IPS-20b (cell line): ENCODE data around the gene IGF2.

ENCODE experiments used
- H3K27ac ChIP-seq: one replicate; pipeline ENCODE4 v1.5.1; 2013; ENCODE audit warnings: low read length
- H3K27me3 ChIP-seq: 2 replicates; pipeline ENCODE4 v1.6.1; 2013; ENCODE audit warnings: mild to moderate bottlenecking, low read length, inconsistent platforms; ENCODE audit not compliant: insufficient read depth
- H3K36me3 ChIP-seq: 2 replicates; pipeline ENCODE4 v1.6.1; 2013; ENCODE audit warnings: low read depth, mild to moderate bottlenecking, inconsistent platforms, low read length, moderate library complexity; ENCODE audit not compliant: insufficient read depth
- H3K4me1 ChIP-seq: 2 replicates; pipeline ENCODE4 v1.6.1; 2013; ENCODE audit warnings: mild to moderate bottlenecking, control low read depth, inconsistent platforms, low read length, moderate library complexity; ENCODE audit not compliant: insufficient read depth
- H3K4me3 ChIP-seq: 2 replicates; pipeline ENCODE4 v1.5.1; 2013; ENCODE audit warnings: mild to moderate bottlenecking, low read length, inconsistent platforms
- H3K9ac ChIP-seq: 2 replicates; pipeline ENCODE4 v1.6.1; 2013; ENCODE audit warnings: low read depth, mild to moderate bottlenecking, inconsistent platforms, low read length, moderate library complexity
- H3K9me3 ChIP-seq: 2 replicates; pipeline ENCODE4 v1.6.1; 2013; ENCODE audit warnings: mild to moderate bottlenecking, low read depth, low read length, inconsistent platforms; ENCODE audit not compliant: insufficient read depth

Gene IGF2

GRCh38 chr11:2094354-2095197, 44.6 kb downstream of the IGF2 start:
- Histone ChIP-seq H3K9ac (no peak overlapping the region), H3K9me3 (no peaks in the 10 kb centered on the region), H3K27me3 (peaks cover 9% of the 10 kb centered on the region; the same call in 1 of the 2 replicates), H3K4me3 (no peak overlapping the region), H3K36me3 (no peaks in the 10 kb centered on the region), H3K27ac (no peak overlapping the region), H3K4me1 (peaks cover 8% of the 10 kb centered on the region)

GRCh38 chr11:2093575-2094353, 45.4 kb downstream of the IGF2 start:
- Histone ChIP-seq H3K4me1 (peaks cover 8% of the 10 kb centered on the region), H3K4me3 (no peak overlapping the region), H3K36me3 (no peaks in the 10 kb centered on the region), H3K27me3 (peaks cover 9% of the 10 kb centered on the region; the same call in 1 of the 2 replicates), H3K27ac (no peak overlapping the region), H3K9ac (no peak overlapping the region), H3K9me3 (no peaks in the 10 kb centered on the region)

GRCh38 chr11:2092956-2093412, 46.2 kb downstream of the IGF2 start:
- Histone ChIP-seq H3K27me3 (peaks cover 3% of the 10 kb centered on the region; the same call in 1 of the 2 replicates), H3K9me3 (no peaks in the 10 kb centered on the region), H3K9ac (no peak overlapping the region), H3K27ac (no peak overlapping the region), H3K36me3 (no peaks in the 10 kb centered on the region), H3K4me3 (no peak overlapping the region), H3K4me1 (peaks cover 8% of the 10 kb centered on the region)

GRCh38 chr11:2092464-2092910, 46.7 kb downstream of the IGF2 start:
- Histone ChIP-seq H3K9me3 (no peaks in the 10 kb centered on the region), H3K9ac (no peak overlapping the region), H3K27ac (no peak overlapping the region), H3K36me3 (no peaks in the 10 kb centered on the region), H3K4me1 (peaks cover 8% of the 10 kb centered on the region), H3K4me3 (no peak overlapping the region), H3K27me3 (no peaks in the 10 kb centered on the region)

DNA sequence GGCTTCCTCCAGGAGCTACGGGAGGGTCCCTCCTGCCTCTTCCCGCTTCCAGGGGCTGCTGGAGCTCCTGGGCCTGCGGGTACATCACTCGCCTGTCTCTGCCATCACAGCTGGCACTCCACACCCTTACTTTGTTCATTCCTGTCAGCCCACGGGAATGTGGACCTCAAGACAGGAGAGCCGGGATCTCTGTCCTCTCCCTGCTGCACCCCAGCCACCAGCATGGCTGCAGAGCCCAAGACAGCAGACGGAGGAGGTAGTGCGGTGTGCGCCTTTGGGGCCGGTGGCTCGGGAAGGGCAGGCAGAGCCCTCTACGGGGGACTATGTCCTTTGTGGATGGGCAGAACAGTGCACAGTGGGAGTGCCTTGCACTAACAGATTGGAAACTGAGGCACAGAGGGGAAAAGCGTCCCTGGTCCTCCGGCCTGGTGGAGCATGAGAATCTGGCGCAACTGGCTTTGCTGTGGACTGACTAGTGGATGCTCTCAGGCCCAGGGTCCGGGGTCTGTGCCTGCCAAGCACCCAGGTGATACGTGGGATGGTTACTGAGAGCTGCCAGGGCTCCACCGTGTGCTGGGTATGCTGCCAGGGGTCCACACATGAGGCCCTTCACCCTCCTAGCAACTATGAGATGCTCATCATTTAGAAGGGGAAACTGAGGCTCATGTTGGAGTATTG, 47.3 kb downstream of the IGF2 start:
- H3K27ac ChIP-seq = no peak overlapping the region
- no peaks in the 10 kb centered on the region for H3K27me3 ChIP-seq
- no peak overlapping the region for H3K9ac ChIP-seq
- no peak overlapping the region for H3K4me3 ChIP-seq
- no peaks in the 10 kb centered on the region for H3K36me3 ChIP-seq
- peaks cover 3% of the 10 kb centered on the region for H3K4me1 ChIP-seq
- H3K9me3 ChIP-seq = no peaks in the 10 kb centered on the region

- Histone ChIP-seq H3K4me1 (no peaks in the 10 kb centered on the region), H3K9ac (no peak overlapping the region), H3K9me3 (no peaks in the 10 kb centered on the region), H3K36me3 (no peaks in the 10 kb centered on the region), H3K27ac (no peak overlapping the region), H3K4me3 (no peak overlapping the region), H3K27me3 (no peaks in the 10 kb centered on the region)
These were observed 48.0 kb downstream of the IGF2 start for GRCh38 chr11:2091112-2091746.

- no peaks in the 10 kb centered on the region for H3K4me1 ChIP-seq
- H3K27me3 ChIP-seq = no peaks in the 10 kb centered on the region
- H3K9ac ChIP-seq = no peak overlapping the region
- no peak overlapping the region for H3K27ac ChIP-seq
- H3K36me3 ChIP-seq = no peaks in the 10 kb centered on the region
- no peak overlapping the region for H3K4me3 ChIP-seq
- H3K9me3 ChIP-seq = no peaks in the 10 kb centered on the region
These were observed 48.7 kb downstream of the IGF2 start for GRCh38 chr11:2090172-2091111.

GRCh38 chr11:2089536-2090165, 49.5 kb downstream of the IGF2 start:
- Histone ChIP-seq H3K9ac (no peak overlapping the region), H3K27me3 (no peaks in the 10 kb centered on the region), H3K36me3 (no peaks in the 10 kb centered on the region), H3K4me3 (no peak overlapping the region), H3K9me3 (no peaks in the 10 kb centered on the region), H3K27ac (no peak overlapping the region), H3K4me1 (no peaks in the 10 kb centered on the region)

- H3K4me1 ChIP-seq = no peaks in the 10 kb centered on the region
- H3K9ac ChIP-seq = no peak overlapping the region
- H3K9me3 ChIP-seq = peaks cover 6% of the 10 kb centered on the region; the same call in 1 of the 2 replicates
- no peak overlapping the region for H3K27ac ChIP-seq
- no peaks in the 10 kb centered on the region for H3K36me3 ChIP-seq
- no peaks in the 10 kb centered on the region for H3K27me3 ChIP-seq
- H3K4me3 ChIP-seq = no peak overlapping the region
These were observed 50.2 kb downstream of the IGF2 start for GRCh38 chr11:2088746-2089535.

DNA sequence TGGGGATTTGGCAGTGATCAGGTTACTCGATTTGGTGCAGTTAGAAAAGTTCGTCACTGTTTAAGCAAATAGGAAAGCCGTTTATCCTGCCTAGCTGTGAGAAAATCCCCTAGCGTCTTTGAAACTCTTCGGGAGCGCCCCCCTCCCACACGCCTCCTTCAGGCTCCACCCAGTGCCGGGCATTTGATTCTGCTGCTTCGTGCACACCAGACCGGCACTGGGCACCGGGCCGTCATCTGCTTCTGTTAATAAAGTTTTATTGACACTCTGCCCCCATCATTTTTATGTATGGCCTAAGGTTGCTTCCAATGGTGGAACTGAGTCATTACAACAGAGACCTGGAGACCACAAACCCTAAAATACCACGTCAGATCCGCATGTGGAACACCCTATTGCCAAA, 50.9 kb downstream of the IGF2 start:
- no peak overlapping the region for H3K9ac ChIP-seq
- no peak overlapping the region for H3K27ac ChIP-seq
- no peaks in the 10 kb centered on the region for H3K4me1 ChIP-seq
- H3K27me3 ChIP-seq = no peaks in the 10 kb centered on the region
- H3K9me3 ChIP-seq = peaks cover 11% of the 10 kb centered on the region
- H3K36me3 ChIP-seq = no peaks in the 10 kb centered on the region
- no peak overlapping the region for H3K4me3 ChIP-seq
